ENCODE measurements around the gene TIPARP.
"Not testable (repeated sequence)": the region's sequence is repeated elsewhere in the genome, so short reads cannot be mapped to it uniquely, and the experiment has no call there.

The TIPARP gene

DNA sequence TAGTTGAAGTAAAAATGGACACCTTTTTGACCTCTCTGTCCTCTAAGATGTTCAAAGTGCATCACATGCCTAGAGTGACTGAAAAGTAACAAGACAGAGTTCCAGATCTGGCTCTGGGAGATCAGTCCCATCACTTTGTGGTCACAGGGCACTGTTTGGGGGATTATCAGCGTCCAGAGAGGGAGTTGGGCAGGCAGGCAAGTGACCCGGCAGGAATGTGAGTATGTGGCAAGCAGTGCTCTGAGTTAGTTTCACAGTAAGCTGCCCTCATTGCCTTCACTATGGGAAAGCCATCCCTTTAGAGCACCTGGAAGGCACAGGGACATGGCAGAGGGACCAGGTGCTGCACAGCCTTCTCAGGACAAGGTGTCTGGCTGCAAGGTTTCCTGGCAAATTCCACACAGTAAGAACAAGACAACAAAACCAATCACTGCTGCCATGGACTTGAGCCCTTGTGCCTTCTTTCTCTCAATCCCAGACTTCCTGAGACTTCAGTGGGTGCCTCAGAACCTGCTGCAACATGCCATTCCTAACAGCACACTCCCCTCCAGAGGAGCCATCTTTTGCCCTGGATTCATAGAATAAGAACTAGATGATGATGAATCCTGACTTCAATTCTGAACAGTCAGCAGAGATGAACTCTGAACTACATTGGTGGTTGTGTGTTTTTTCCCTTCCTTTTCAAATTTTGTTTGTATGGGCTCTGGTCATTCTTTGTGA is 55.2 kb downstream of the TIPARP start:
- no peak overlapping the region for H3K4me3 ChIP-seq
- no peak overlapping the region for H3K27ac ChIP-seq

DNA sequence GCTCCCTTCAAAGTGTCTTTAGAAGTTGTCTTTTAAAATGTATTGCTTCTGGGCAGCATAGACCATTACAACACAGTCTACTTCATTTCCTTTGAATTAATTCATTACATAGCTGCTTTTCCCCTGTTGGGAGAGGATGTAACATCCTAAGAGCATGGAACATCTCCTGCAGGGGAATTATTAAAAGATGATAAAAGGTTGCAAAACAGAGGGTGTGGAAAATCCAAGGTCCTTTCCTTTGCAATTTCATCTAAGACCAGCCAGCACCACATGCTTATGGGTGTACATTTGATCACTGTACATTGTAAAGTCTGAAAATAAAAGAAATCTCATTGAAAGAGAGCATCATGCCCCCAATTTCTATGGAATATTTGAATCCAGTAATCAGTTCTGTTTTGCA is 57.4 kb downstream of the TIPARP start:
- Histone ChIP-seq H3K27ac (no peak overlapping the region), H3K4me3 (no peak overlapping the region)

DNA sequence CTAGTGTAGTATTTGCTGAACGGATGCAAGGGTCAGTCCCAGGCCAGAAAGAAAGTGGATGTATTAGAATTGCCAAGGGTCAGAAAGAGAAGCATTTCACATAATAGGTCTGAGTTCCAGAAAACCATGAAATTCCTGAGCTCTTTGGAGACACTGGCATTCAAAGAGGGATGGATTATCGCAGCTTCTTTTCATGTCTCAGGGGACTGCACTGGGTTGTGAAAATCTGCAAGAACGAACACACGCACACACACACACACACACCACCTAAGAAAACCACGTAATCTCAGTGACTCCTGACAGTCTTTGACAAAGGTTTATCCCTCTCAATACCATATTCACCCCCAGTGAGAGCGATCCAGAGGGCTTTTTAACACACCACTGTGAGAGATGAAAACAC is 57.9 kb downstream of the TIPARP start:
- no peak overlapping the region for H3K4me3 ChIP-seq
- no peak overlapping the region for H3K27ac ChIP-seq

DNA sequence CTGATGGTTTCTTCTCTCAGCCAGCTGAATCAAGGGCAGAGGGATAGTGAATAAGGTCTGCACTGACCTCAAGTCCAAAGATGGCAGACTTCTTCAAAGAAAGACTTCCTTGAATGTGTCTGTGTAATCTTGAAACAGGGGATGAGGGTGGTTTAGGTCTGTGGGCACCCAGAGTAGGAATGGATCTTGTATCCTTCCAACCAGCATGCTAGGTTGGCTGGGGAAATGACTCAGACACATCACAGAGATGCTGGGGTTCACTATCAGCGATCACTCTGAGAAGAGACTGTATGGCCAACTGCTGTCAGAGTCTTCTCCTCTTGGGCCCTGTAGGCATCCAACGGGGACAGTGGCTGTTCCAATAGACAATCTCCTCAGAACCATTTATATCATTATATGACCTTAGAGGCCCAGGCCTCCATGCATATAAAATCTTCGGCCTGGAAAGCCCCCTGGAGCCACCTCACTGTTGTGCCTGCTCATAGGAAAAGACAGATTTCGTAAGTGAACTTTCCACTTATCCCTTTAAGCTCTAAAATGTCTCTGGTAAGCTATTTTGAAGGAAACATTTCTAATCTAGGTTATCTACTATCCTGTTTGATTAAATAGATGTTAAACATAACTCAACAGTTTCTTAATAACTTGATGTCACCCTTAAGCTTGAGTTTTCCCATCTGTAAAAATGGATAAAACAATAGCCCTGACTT is 58.5 kb downstream of the TIPARP start:
- H3K4me3 ChIP-seq = no peak overlapping the region
- H3K27ac ChIP-seq = no peak overlapping the region

DNA sequence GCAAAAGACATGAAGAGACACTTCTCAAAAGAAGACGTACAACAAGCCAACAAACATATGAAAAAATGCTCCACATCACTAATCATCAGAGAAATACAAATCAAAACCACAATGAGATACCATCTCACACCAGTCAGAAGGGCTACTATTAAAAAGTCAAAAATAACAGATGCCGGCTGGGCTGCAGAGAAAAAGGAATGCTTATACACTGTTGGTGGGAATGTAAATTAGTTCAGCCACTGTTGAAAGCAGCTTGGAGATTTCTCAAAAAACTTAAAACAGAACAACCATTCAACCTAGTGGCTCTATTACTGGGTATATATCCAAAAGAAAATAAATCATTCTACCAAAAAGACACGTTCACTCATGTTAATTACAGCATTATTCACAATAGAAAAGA is 60.3 kb downstream of the TIPARP start:
- not testable (repeated sequence) for H3K4me3 ChIP-seq, H3K27ac ChIP-seq

DNA sequence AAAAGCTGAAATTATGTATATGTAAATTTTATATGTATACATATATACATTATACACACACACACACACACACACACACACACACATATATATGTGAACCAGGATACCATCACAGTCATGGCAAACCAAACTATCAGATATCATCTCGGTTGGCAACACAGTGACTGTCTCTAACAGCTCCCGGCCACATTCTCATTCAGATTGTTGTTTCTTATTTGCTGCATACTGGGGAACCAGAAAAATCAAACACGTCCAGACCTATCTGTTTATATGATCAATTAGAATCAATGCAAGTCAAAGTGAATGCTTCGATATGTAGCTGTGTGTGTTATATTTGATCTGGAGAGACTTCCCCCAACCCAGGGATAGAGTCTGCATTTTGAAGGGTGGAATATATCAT is 61.1 kb downstream of the TIPARP start:
- Histone ChIP-seq H3K4me3 (no peak overlapping the region), H3K27ac (no peak overlapping the region)

DNA sequence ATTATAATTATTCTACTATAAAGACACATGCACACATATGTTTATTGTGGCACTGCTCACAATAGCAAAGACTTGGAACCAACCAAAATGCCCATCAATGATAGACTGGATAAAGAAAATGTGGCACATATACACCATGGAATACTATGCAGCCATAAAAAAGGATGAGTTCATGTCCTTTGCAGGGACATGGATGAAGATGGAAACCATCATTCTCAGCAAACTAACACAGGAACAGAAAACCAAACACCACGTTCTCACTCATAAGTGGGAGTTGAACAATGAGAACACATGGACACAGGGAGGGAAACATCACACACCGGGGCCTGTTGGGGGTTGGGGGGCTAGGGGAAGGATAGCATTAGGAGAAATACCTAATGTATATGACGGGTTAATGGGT is 62.7 kb downstream of the TIPARP start:
- not testable (repeated sequence) for H3K27ac ChIP-seq, H3K4me3 ChIP-seq

DNA sequence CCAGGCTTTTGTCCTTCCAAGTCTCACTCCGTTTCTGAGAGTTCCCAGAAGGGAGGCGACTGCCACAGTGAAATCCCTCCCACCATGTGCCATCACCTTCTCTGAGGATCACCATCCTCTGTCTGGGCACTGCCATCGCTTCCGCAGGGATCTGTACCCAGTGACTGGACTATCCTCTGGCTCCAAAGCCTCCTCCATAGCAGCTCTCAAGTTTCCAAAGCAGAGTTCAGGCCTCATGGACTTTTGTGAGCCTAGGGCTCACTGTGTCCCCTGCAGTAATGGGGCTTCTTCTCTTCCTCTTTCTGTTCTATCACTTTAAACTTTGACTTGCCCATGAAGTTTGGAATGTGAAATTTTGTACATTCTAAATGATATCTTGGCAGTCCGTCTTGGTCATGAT is 63.9 kb downstream of the TIPARP start:
- Histone ChIP-seq H3K4me3 (no peak overlapping the region), H3K27ac (no peak overlapping the region)

DNA sequence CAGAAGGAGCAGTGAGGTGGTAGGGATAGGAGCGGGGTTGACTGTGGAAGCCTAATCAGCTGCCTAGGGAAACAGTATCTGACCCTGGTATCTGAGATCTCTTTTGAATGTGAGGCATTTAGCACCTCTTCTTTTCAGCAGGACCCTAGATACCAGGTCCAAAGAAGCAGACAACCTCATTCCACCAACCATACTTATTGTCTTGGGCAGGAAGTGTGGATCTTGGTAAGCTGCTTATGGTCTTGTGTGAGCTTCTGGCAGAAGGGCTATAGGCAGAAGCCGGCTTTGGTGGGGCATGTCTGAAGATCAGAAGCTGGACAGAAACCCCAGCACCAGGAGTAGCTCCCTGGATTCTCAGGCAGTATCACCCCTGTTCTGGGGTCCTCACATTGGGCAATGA is 65.6 kb downstream of the TIPARP start:
- no peak overlapping the region for H3K4me3 ChIP-seq
- H3K27ac ChIP-seq = no peak overlapping the region

DNA sequence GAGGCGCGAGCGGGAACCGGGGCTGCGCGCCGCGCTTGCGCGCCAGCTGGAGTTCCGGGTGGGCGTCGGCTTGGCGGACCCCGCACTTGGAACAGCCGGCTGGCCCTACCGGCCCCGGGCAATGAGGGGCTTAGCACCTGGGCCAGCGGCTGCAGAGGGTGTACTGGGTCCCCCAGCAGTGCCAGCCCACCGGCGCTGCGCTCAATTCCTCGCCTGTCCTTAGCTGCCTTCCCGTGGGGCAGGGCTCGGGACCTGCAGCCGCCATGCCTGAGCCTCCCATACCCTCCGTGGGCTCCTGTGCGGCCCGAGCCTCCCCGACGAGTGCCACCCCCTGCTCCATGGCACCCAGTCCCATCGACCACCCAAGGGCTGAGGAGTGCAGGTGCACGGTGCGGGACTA is 66.2 kb downstream of the TIPARP start:
- not testable (repeated sequence) for H3K4me3 ChIP-seq, H3K27ac ChIP-seq

DNA sequence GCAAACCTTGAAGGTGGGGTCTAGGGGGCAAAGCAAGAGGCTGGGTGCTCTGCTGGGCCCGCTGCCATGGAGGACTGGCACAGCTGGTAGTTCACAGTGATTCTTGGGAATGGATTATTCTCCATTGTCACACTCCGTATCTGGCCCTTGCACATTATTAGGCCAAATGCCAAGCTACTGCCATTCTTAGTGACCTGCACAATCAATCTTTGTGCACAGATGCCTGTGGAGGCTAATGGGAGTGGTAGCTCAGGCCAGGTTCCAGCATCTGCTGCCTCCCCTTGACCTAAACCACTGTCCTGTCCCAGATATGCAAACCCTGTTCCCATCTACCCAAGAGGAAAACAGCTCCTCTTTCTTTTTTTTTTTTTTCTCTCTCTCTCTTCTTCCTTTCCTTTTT is 67.5 kb downstream of the TIPARP start:
- no peak overlapping the region for H3K27ac ChIP-seq
- no peak overlapping the region for H3K4me3 ChIP-seq

DNA sequence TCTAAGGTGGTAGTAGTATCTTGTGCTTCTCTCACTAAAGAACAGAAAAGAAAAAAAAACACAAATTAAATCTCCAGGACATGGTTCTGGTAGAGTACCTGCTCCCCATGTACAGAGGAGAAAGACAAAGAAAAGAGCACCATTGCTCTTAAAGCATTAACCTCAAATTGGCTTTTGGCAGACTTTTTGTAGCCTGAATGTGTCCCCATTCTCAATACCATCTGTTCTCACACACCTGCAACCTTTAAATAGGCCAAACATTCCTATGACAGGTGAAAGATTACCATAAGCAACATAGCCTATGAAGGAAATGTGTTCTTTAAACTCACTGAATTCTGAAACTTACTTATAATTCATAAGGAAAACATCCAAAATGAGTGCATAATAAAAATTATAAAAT is 68.0 kb downstream of the TIPARP start:
- no peak overlapping the region for H3K27ac ChIP-seq

DNA sequence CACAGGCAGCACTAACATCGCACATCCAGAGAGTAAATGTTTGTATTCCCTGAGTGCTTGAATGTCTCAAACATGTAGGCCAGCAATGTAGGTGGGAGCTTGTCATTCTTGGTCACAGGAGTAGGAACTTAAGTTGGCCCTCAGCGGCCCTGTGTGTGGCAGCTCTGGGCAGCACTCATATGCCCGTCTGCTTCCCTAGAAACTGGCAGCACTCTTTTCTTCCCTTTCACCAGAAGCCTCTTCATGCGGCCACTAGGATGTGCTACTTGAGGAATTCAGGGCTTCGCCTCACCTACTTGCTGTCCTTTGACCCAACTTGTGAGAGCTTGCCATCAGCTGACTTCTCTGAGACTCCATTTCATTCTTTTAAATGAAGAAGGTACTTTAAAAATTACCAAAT is 69.5 kb downstream of the TIPARP start:
- H3K4me3 ChIP-seq = no peak overlapping the region
- no peak overlapping the region for H3K27ac ChIP-seq

More for the DNA sequence above, 68.0 kb downstream of the TIPARP start:
- H3K4me3 ChIP-seq = no peak overlapping the region

DNA sequence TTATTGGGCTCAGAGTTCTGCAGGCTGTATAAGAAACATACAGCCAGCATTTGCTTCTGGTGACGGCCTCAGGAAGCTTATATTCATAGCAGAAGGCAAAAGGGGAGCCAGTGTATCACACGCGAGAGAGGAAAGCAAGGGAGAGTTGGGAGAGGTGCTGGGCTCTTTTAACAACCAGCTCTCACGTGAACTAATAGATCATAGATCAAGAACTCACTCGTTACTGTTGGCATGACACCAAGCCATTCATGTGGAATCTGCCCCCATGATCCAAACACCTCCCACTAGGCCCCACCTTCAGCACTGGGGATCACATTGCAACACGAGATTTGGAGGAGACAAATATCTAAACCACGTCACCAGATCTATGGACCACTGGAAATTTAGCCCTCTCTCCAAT is 70.2 kb downstream of the TIPARP start:
- no peak overlapping the region for H3K27ac ChIP-seq
- no peak overlapping the region for H3K4me3 ChIP-seq

DNA sequence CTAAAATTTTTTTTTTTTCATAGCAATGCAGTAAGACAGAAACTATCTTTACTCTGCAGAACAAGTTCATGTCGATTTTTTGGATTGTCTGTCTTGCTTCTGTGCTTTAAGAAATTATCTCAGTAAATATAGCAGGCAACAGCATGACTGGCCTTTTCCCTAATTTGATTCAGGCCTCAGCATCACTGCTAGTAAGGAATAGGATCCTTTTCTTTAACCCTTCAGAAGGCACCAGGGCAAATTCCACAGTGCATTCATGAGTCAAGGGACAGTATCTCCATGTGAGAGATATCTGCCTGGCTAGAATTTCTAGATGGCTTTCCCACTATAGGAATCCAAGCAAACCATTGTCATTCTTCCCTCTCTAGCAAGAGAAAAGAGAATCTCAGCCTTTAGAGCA is 71.4 kb downstream of the TIPARP start:
- no peak overlapping the region for H3K27ac ChIP-seq
- H3K4me3 ChIP-seq = no peak overlapping the region

DNA sequence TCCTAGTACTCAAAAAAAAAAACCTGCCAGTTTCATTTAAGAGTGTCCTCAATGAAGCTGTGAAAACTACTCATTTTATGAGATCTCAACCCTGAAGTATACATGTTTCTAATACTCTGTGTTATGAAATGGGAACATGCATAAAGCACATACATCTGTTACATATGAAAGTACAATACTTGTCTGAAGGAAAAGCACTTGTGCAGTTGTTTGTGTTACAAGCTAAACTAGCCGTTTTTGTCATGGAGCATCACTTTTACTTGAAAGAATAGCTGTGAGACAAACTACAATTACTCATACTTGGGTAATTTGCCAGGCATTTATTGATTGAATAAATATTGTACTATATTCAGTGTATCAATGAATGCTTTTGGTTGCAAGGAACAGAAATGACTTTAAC is 72.7 kb downstream of the TIPARP start:
- Histone ChIP-seq H3K4me3 (no peak overlapping the region), H3K27ac (no peak overlapping the region)

DNA sequence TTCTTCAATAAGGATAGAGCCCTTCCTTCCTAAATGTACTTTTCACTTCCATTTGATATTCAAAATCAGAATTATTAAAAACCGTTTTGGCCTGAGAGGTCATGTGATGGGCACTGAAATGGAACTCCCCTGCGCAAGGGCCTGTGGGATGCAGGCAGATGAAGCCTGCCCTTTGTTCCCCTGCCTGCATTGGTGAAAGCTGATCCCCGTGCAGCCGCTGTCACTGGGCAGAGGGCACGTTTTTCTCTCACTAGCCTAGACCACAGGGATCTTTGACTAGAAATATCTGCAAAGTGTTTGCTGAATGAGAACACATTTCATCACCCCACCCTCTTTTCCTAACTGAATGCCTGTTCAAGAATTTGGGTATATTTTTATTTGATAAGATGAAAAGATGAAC is 74.9 kb downstream of the TIPARP start:
- Histone ChIP-seq H3K27ac (no peak overlapping the region), H3K4me3 (no peak overlapping the region)

DNA sequence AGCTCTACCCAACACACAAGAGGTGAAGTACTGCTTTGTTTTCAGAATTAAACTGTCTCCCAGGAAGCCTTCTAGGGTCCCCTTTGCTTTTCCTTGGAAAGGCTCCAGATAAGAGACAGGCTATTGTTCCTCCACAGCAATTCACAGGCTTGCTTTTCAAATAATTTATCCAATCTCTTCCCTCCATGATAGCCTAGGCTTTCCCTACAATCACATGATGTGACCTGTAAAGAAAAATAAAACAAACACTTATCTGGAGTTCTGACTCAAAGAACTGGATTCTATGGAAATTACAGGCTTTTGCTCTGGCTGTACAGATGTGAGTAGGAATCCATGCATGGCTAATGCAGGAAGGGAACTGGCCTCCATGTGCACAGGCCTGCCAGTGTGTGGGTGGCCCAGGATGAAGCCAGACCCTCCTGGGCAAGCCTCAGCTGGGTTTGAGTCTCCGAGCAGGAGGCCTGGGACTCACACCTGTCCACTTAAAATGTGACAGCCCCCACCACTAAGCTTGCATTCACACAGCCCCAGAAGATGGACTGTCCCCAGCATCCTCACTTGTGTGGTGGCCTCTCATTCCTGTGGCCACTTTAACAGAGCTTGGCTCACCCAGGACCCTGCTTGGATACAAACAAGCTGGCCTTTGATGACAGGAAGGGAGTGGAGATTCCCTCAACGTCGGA is 75.9 kb downstream of the TIPARP start:
- no peak overlapping the region for H3K4me3 ChIP-seq
- peak overlapping the region in 8 of 21 experiments; percentile 37 to 68 (median 52) for H3K27ac ChIP-seq

DNA sequence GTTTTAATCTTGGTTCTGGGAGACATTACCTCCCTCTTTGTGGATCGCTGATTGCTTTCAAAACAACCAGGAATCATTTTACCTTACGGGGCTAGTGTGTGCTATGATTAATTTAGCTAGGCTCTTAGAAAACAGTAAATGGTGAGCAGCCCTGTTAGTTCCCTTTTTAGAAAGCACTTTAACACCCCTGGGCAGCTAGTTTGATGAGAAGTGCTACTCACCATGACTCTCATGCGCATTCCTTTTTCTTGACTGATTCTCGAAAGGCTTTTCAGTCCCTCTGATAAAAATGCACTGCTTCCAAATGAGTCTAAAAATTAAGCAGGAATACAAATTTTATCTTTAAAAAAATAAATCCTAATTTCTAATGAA is 76.5 kb downstream of the TIPARP start:
- Histone ChIP-seq H3K4me3 (no peak overlapping the region), H3K27ac (peak overlapping the region in 10 of 21 experiments; percentile 9 to 68 (median 46))

DNA sequence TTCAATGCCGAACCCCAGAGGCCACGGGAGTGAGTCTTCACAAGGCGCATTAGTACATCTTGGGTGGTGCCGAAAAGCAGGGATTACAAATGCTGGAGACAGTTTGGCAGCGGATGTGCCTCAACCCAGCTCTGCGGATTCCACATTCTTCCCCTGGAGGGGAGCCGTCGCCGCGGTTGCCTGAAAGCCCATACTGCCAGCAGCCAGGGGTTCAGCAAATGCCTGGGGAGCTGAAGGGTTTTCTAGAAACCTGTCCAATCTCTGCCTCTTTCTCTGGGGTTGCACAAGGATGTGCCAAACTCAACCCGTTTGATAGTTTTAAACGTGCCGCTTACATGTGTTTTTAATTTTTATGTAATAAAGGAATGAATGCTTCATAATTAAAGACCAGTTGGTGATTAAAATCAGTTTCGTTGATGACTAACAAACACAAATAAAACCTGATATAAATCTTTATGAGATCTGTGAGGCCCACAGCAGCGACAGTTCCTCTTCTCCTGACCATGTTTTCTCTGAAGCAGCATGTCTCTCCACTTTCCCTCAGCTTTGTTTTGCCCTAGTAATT is 77.2 kb downstream of the TIPARP start:
- no peak overlapping the region for H3K4me3 ChIP-seq
- H3K27ac ChIP-seq = peak overlapping the region in 12 of 21 experiments; percentile 2 to 68 (median 38)

Data from skin epidermis (tissue), 12 donors.